ENCODE data around the gene GRIK3.
"Not testable (repeated sequence)": the region's sequence is repeated elsewhere in the genome, so short reads cannot be mapped to it uniquely, and the experiment has no call there.

GRIK3 gene

DNA sequence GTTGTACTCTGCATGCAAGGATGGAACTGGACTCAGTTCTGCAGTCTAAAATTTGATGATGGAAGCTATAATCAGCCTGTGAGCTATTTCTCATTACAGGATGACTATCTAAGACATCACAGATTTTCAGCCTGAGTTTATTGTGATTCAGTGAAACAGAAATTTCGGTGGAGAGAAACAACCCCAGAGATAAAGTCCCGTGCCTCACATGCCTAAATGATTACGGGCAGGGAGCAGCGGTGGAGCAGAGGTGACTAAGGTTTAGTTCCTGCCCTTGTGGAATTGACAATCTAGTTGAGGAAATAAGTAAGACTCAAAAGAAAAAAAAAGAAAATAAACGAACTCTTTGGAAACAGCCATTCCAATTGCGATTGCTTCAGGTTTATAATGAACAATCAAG lies 96.9 kb downstream of the GRIK3 start:
- H3K27ac Mint-ChIP-seq (ENCODE audit: low read depth), result no peak overlapping the region
- no peaks in the 10 kb centered on the region for H3K9me3 Mint-ChIP-seq
- H3K36me3 Mint-ChIP-seq (ENCODE audit: insufficient read depth), result no peaks in the 10 kb centered on the region
- no peak for DNase-seq (ENCODE audit: low spot score in 2 of 2)
- no peak overlapping the region for H3K4me3 Mint-ChIP-seq
- H3K4me1 Mint-ChIP-seq, result no peaks in the 10 kb centered on the region
- H3K27me3 Mint-ChIP-seq, result peaks cover 23% of the 10 kb centered on the region
- no peak for ATAC-seq (replicated peaks; ENCODE audit: extremely low read depth, poor library complexity, severe bottlenecking)

DNA sequence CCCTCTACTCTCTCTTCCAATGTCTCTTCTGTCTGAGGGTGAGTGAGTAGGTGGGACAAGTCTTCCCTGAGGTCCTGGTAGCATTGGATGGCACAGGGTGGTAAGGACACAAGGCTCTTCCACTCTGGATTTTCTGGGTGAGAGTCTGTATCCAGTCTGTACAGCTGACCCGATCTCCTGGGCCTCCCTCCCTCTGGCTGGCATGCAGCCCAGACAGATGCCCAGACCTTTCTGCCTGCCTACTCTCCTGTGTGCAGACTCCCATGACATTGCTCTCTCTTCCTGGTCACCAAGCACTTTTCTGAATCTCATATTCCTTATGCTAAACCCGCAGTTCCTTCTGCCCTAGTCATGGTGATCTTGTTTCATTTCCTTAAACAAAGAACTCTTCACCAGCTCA lies 100.3 kb downstream of the GRIK3 start:
- no peaks in the 10 kb centered on the region for H3K27me3 Mint-ChIP-seq
- H3K4me3 Mint-ChIP-seq, result no peak overlapping the region
- no peaks in the 10 kb centered on the region for H3K9me3 Mint-ChIP-seq
- H3K36me3 Mint-ChIP-seq (ENCODE audit: insufficient read depth), result no peaks in the 10 kb centered on the region
- DNase-seq (ENCODE audit: low spot score in 2 of 2), result no peak
- no peak overlapping the region for H3K27ac Mint-ChIP-seq (ENCODE audit: low read depth)
- H3K4me1 Mint-ChIP-seq, result no peaks in the 10 kb centered on the region
- no peak for ATAC-seq (replicated peaks; ENCODE audit: extremely low read depth, poor library complexity, severe bottlenecking)

DNA sequence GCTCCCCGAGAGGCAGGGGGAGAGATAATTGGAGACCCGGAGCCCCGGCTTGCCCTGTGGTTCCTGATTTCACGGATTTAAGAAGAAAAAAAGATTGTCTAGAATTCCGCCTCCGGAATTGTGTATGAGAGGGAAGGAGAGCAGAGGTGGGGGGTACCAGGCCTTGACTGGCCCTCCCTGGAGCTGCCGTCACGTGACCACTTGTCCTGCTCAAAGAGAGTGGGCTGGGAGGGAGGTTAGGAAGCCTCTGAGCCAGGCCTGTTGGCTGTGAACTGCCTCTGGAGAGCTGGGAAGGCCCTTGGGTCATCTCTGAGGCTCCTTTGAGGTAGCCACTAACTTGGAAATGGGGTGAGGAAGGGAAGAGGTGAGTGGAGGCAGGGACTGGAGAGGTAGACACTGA lies 106.5 kb downstream of the GRIK3 start:
- Mint-ChIP-seq H3K4me3 (no peak overlapping the region), H3K4me1 (no peaks in the 10 kb centered on the region), H3K27ac (ENCODE audit: low read depth) (no peak overlapping the region), H3K36me3 (ENCODE audit: insufficient read depth) (no peaks in the 10 kb centered on the region), H3K27me3 (peaks cover 20% of the 10 kb centered on the region), H3K9me3 (no peaks in the 10 kb centered on the region)
- no peak for DNase-seq (ENCODE audit: low spot score in 2 of 2)
- ATAC-seq (replicated peaks; ENCODE audit: extremely low read depth, poor library complexity, severe bottlenecking), result no peak

DNA sequence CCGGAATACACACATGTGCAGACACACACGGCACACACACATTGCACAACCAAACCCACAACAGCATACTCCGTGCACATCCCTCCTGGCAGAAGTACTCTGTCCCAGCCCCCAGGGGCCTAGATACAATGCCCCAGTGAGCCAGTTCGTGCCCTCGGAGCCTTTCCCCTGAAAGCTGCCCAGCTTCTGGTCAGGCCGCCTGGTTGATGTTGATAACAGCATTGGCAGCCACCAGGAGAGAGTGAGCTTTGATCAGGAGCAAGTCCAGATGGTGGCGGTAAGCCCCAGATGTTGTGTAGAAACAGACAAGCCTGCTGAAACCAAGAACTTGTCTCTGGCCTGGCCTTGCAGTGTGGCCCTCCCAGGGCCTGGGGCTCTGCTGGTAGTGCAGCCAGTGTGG lies 109.1 kb downstream of the GRIK3 start:
- H3K36me3 Mint-ChIP-seq (ENCODE audit: insufficient read depth), result no peaks in the 10 kb centered on the region
- H3K4me3 Mint-ChIP-seq, result no peak overlapping the region

DNA sequence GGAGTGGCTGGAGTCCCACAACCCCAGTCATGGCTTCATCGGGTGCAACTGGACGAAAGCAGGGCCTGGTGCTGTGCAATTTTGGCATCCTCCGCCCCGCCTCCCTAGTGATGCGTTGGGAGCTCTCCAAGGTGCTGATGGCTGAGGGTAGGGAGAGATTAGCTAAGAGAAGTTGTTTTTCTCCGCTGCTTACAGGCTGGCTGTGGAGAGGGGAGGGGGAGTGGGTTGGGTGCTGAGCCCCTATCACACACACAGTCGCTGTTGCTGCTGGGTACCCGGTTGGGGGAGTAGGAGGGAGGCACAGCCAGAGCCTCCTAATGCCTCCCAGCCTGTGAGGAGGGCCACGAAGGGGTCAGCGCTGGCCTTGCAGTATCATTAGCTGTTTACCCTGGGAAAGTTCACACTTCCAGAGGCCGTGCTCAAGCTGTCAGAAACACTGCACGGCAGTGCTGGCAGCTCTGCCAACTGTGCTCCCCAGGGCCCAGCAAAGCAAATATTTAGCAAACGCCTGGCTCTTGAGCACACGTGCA lies 110.0 kb downstream of the GRIK3 start:
- Mint-ChIP-seq H3K4me3 (no peak overlapping the region), H3K9me3 (no peaks in the 10 kb centered on the region), H3K27ac (ENCODE audit: low read depth) (no peak overlapping the region), H3K27me3 (peaks cover 35% of the 10 kb centered on the region), H3K36me3 (ENCODE audit: insufficient read depth) (no peaks in the 10 kb centered on the region), H3K4me1 (no peaks in the 10 kb centered on the region)
- DNase-seq (ENCODE audit: low spot score in 2 of 2) (no peak), ATAC-seq (replicated peaks; ENCODE audit: extremely low read depth, poor library complexity, severe bottlenecking) (no peak)

More for the DNA sequence above, 109.1 kb downstream of the GRIK3 start:
- Mint-ChIP-seq H3K27me3 (peaks cover 34% of the 10 kb centered on the region), H3K9me3 (no peaks in the 10 kb centered on the region), H3K4me1 (no peaks in the 10 kb centered on the region), H3K27ac (ENCODE audit: low read depth) (no peak overlapping the region)
- no peak for ATAC-seq (replicated peaks; ENCODE audit: extremely low read depth, poor library complexity, severe bottlenecking)
- DNase-seq (ENCODE audit: low spot score in 2 of 2), result no peak

DNA sequence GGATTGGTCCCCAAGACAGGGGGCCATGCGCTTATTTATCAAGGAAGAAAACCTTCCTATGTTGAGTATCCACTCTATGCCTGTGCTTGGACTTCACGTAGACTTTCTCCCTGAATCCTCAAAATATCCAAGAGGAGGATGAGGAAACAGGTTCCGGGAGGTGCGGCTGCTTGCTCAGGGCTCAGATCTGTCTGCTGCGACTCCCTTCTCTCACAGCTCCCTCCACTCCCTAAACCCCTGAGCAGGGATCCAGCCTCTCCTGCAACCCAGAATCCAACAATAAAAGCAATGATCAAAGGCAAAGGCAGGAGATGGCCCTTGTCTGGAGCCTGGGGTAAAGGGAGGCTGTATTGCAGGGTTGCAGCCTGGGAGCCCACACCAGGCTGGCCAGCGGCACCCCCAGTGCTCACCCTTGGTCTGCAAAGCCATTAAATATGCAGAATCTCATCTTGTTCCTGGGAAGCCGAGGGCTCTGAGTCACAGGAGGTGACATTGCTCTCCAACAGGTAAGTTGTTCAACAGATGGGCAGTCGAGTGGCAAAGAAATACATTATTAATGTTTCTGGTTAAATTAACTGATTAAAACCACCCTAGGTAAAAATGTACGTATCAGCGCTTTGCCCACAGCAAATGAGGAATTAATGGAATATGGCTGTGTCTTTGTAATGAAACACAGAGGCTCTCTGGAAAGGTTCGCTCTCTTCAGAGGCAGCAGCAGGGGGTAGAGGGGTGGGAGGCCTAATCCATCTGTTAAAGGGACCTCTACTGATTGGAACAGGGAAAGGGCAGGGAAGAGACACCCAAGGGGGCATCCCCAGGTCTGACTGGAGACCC lies 111.5 kb downstream of the GRIK3 start:
- Mint-ChIP-seq H3K4me3 (no peak overlapping the region), H3K27ac (ENCODE audit: low read depth) (no peak overlapping the region), H3K4me1 (no peaks in the 10 kb centered on the region), H3K9me3 (no peaks in the 10 kb centered on the region), H3K27me3 (peaks cover 43% of the 10 kb centered on the region), H3K36me3 (ENCODE audit: insufficient read depth) (no peaks in the 10 kb centered on the region)
- DNase-seq (ENCODE audit: low spot score in 2 of 2) (no peak), ATAC-seq (replicated peaks; ENCODE audit: extremely low read depth, poor library complexity, severe bottlenecking) (no peak)

DNA sequence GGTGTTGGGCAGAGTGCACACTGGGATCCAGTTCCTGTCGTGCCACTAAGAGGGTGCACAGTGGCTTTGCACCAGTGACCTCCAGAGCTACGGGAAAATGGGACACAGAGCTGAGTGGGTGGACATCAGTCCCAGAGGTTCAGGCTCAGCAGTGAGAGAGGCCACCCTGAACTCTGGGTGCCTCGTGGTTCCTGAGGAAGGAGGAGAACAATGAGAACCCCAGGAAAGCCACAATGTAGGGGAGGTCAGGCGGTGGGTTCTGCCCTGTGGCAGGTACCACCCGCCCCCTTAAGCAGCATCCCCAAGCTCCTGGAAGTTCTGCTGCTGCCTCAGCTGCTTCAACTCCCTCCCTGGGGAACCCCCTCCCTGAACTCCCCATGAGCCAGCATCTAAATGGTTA lies 112.2 kb downstream of the GRIK3 start:
- DNase-seq (ENCODE audit: low spot score in 2 of 2) (no peak), ATAC-seq (replicated peaks; ENCODE audit: extremely low read depth, poor library complexity, severe bottlenecking) (no peak)
- Mint-ChIP-seq H3K4me3 (no peak overlapping the region), H3K4me1 (no peaks in the 10 kb centered on the region), H3K27me3 (peaks cover 35% of the 10 kb centered on the region), H3K9me3 (no peaks in the 10 kb centered on the region), H3K27ac (ENCODE audit: low read depth) (no peak overlapping the region), H3K36me3 (ENCODE audit: insufficient read depth) (no peaks in the 10 kb centered on the region)

DNA sequence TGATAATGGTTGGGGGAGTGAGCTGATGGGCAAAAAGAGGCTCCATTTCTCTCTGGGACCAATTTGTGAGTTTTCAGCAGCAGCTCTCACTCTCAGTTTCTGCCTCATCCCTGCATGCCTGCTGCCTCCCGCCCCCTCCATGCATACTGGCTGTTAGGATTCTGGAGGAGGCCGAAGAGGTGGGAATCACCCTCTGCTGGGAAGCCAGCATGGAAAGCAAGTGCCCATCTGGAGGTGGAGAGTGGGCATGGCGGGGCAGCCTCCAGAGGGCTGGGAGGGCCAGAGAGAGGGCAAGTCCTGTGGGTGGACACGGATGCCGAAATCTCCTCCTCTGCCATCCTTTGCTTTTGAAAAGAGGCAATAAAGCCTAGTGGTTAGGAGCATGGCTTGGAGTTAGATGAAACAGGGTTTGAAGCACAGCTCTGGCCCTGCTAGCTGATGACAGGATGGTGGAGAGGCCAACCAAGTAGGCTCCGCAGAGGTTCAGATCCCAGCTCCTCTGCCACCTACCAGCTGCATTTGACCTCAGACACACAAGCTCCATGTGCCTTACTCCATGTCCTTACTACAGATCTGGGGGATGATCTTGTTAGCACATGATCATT lies 113.4 kb downstream of the GRIK3 start:
- Mint-ChIP-seq H3K27ac (ENCODE audit: low read depth) (no peak overlapping the region), H3K4me1 (no peaks in the 10 kb centered on the region), H3K4me3 (no peak overlapping the region), H3K9me3 (peaks cover under 1% of the 10 kb centered on the region), H3K27me3 (peaks cover 29% of the 10 kb centered on the region), H3K36me3 (ENCODE audit: insufficient read depth) (no peaks in the 10 kb centered on the region)
- DNase-seq (ENCODE audit: low spot score in 2 of 2) (no peak), ATAC-seq (replicated peaks; ENCODE audit: extremely low read depth, poor library complexity, severe bottlenecking) (no peak)

DNA sequence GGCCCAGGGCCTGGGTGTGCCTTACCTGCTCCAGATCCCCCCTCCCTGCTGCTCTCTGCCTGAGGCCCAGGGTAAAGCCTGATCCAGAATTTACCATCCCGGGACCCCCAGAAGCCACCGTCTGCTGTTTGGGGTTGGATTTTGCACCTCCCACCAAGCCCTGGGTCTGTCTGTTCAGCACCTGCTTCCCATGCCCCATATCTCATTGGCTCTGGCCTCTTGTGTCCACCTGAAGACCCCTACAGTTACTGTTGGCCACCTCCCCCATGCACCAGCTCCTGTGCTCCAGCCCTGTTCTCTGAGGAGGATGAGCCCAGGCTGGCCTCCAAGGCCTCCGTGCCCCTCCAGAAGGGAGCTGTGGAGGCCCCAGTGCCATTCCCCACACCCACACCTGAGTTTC lies 113.9 kb downstream of the GRIK3 start:
- Mint-ChIP-seq H3K4me3 (no peak overlapping the region), H3K36me3 (ENCODE audit: insufficient read depth) (no peaks in the 10 kb centered on the region), H3K4me1 (no peaks in the 10 kb centered on the region), H3K9me3 (peaks cover 6% of the 10 kb centered on the region), H3K27ac (ENCODE audit: low read depth) (no peak overlapping the region), H3K27me3 (peaks cover 34% of the 10 kb centered on the region)
- ATAC-seq (replicated peaks; ENCODE audit: extremely low read depth, poor library complexity, severe bottlenecking), result no peak
- DNase-seq (ENCODE audit: low spot score in 2 of 2), result no peak

DNA sequence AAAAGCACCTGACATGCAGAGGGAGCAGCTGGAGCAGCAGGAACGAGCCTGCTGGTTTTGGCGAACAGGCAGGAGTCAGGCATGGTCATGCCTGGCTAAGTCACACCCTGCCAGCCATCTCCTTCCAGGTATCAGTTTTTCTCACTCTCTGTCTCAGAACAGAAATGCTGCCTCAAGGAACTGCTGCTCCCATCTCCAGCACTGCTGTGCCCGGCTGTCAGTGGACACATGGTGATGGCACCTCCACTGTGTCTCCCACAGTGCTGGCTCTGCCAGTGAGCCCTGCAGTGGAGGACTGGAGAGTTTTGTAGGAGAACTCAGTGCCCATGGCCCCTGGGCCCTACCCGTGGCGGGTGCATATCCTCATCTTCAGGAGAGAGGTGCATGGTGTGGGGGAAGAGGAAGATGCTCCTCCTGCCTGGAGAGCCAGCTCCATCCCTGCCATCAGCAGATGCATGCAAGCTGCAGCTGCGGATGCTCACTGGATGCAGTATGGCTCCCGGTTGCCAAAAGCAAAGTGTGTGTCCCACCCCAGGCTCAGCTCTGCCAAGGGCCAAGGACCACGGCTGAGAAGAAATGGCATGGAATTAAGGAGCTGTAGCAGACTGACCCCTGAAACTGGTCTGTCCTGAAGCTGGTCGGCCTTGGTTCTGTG lies 114.7 kb downstream of the GRIK3 start:
- peaks cover 6% of the 10 kb centered on the region for H3K9me3 Mint-ChIP-seq
- ATAC-seq (replicated peaks; ENCODE audit: extremely low read depth, poor library complexity, severe bottlenecking), result no peak

DNA sequence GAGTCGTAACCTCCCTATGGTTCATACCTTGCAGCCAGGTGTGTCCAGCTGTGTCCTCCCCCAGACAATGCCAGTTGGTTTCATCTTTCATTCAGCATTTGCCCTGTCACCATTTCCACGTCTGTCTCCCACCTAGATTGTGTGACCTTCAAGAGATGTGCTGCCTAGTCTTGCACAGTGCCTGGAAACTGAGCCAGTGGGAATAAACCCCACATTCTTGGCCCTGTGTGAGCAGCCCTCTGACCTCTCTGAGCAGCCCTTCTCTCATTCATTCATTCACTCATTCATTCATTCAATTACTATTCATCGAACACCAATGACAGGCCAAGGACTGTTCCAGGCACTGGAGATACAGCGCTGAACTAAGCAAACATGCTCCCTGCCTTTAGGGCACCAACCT lies 115.7 kb downstream of the GRIK3 start:
- H3K27me3 Mint-ChIP-seq, result peaks cover 51% of the 10 kb centered on the region
- DNase-seq (ENCODE audit: low spot score in 2 of 2) (no peak), ATAC-seq (replicated peaks; ENCODE audit: extremely low read depth, poor library complexity, severe bottlenecking) (no peak)
- no peak overlapping the region for H3K27ac Mint-ChIP-seq (ENCODE audit: low read depth)
- H3K9me3 Mint-ChIP-seq, result peaks cover 6% of the 10 kb centered on the region
- H3K4me3 Mint-ChIP-seq, result no peak overlapping the region
- H3K36me3 Mint-ChIP-seq (ENCODE audit: insufficient read depth), result no peaks in the 10 kb centered on the region
- no peaks in the 10 kb centered on the region for H3K4me1 Mint-ChIP-seq

More for the DNA sequence above, 114.7 kb downstream of the GRIK3 start:
- DNase-seq (ENCODE audit: low spot score in 2 of 2), result no peak
- Mint-ChIP-seq H3K27ac (ENCODE audit: low read depth) (no peak overlapping the region), H3K36me3 (ENCODE audit: insufficient read depth) (no peaks in the 10 kb centered on the region), H3K4me3 (no peak overlapping the region), H3K4me1 (no peaks in the 10 kb centered on the region), H3K27me3 (peaks cover 41% of the 10 kb centered on the region)

DNA sequence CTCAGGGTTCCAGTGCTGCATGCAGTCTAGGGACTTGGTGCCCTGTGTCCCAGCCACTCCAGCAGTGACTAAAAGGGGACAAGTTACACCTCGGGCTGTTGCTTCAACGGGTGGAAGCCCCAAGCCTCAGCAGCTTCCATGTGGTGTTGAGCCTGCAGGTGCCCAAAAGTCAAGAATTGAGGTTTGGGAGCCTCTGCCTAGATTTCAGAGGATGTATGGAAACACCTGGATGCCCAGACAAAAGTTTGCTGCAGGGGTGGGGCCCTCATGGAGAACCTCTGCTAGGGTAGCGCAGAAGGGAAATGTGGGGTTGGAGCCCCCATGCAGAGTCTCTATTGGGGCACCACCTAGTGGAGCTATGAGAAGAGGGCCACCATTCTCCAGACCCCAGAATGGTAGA lies 117.8 kb downstream of the GRIK3 start:
- not testable (repeated sequence) for ATAC-seq (replicated peaks; ENCODE audit: extremely low read depth, poor library complexity, severe bottlenecking); H3K4me1 Mint-ChIP-seq; DNase-seq (ENCODE audit: low spot score in 2 of 2); H3K36me3 Mint-ChIP-seq (ENCODE audit: insufficient read depth); H3K4me3 Mint-ChIP-seq; H3K27ac Mint-ChIP-seq (ENCODE audit: low read depth); H3K9me3 Mint-ChIP-seq
- H3K27me3 Mint-ChIP-seq, result peaks cover 60% of the 10 kb centered on the region
